ENCODE measurements around the gene PHF5A.
A peak's percentile ranks its signal among the peaks of the same experiment; 100 is the strongest.
"Not testable (repeated sequence)": the region's sequence is repeated elsewhere in the genome, so short reads cannot be mapped to it uniquely, and the experiment has no call there.

Gene PHF5A

GRCh38 chr22:41487037-41487935 is 18.8 kb upstream of the PHF5A start:
- DNase-seq: no peak

GRCh38 chr22:41485033-41485432 is 16.5 kb upstream of the PHF5A start:
- DNase-seq: no peak

- no peak for DNase-seq
Measured at GRCh38 chr22:41482319-41482935, 13.9 kb upstream of the PHF5A start.

GRCh38 chr22:41481925-41482318 is 13.4 kb upstream of the PHF5A start:
- no peak for DNase-seq

- DNase-seq: no peak
Measured at GRCh38 chr22:41481131-41481830, 12.8 kb upstream of the PHF5A start.

GRCh38 chr22:41480397-41480735 is 11.9 kb upstream of the PHF5A start:
- no peak for DNase-seq

GRCh38 chr22:41479671-41480396 is 11.3 kb upstream of the PHF5A start:
- no peak for DNase-seq

- no peak for DNase-seq
Measured at GRCh38 chr22:41478891-41479521, 10.5 kb upstream of the PHF5A start.

GRCh38 chr22:41478473-41478872 is 10.0 kb upstream of the PHF5A start:
- no peak for DNase-seq

GRCh38 chr22:41474872-41475451 is 6.5 kb upstream of the PHF5A start:
- DNase-seq: no peak

- DNase-seq: no peak
Measured at GRCh38 chr22:41471568-41471967, 3.1 kb upstream of the PHF5A start.

GRCh38 chr22:41470886-41471285 is 2.4 kb upstream of the PHF5A start:
- DNase-seq: no peak

GRCh38 chr22:41469218-41469851 is 843 bp upstream of the PHF5A start:
- no peak for DNase-seq

GRCh38 chr22:41461901-41462300 is 6.6 kb downstream of the PHF5A start:
- DNase-seq: no peak

GRCh38 chr22:41460071-41460470 is 8.4 kb downstream of the PHF5A start:
- not testable (repeated sequence) for DNase-seq

- DNase-seq: no peak
Measured at GRCh38 chr22:41459431-41459830, 9.1 kb downstream of the PHF5A start.

- DNase-seq: no peak
Measured at GRCh38 chr22:41458161-41458728, 10.2 kb downstream of the PHF5A start.

- peak; percentile 79 for DNase-seq
Measured at GRCh38 chr22:41448189-41448808, 20.2 kb downstream of the PHF5A start.

- peak; percentile 60 for DNase-seq
Measured at GRCh38 chr22:41447435-41448188, 20.9 kb downstream of the PHF5A start.
